HG03469 (cell line): Measurements from ENCODE around the gene CHST13.
"Not testable (repeated sequence)": the region's sequence is repeated elsewhere in the genome, so short reads cannot be mapped to it uniquely, and the experiment has no call there.

ENCODE experiments used
- ATAC-seq: cut with Tn5 transposase; IDR thresholded peaks from one replicate; pipeline ENCODE4 v1.9.1; 2021; ENCODE audit warnings: mild to moderate bottlenecking, moderate library complexity, moderate number of reproducible peaks; ENCODE audit not compliant: unreplicated experiment

CHST13 gene

GRCh38 chr3:126580746-126581145, 56.8 kb downstream of the CHST13 start:
- no peak for ATAC-seq

GRCh38 chr3:126581569-126581968, 57.6 kb downstream of the CHST13 start:
- no peak for ATAC-seq

GRCh38 chr3:126582311-126582710, 58.4 kb downstream of the CHST13 start:
- ATAC-seq, result no peak

GRCh38 chr3:126591515-126591914, 67.6 kb downstream of the CHST13 start:
- not testable (repeated sequence) for ATAC-seq
